RWPE1 (cell line): ENCODE measurements around the gene KIRREL3.

Experiments
- CTCF ChIA-PET: fragments of 350-600 bp; sonication (Branson Sonifier 250); formaldehyde crosslinking; extraction: SDS; loops from one replicate; lab custom pipeline; 2021; lab: Yijun Ruan, JAX
- POLR2A ChIA-PET: fragments of 400-600 bp; formaldehyde crosslinking; extraction: SDS; loops from one replicate; lab custom pipeline; 2020; ENCODE audit warnings: antibody characterized with exemption; ENCODE audit not compliant: low non-redundant PET; lab: Yijun Ruan, JAX
- DNase-seq: peaks from one replicate; pipeline ENCODE4 v3.0.0; 2012; ENCODE audit warnings: low spot score
- H3K27ac ChIP-seq: fragments of 450-650 bp; 2 replicates; pipeline ENCODE4 v1.5.1; 2017
- CTCF ChIP-seq: fragments of 450-650 bp; conservative IDR thresholded peaks from 2 replicates; pipeline ENCODE4 v1.5.1; 2017; ENCODE audit warnings: low read depth, mild to moderate bottlenecking

KIRREL3 gene

GRCh38 chr11:126645186-126645585 is 355.4 kb downstream of the KIRREL3 start:
- no peak for TF ChIP-seq CTCF
- ChIA-PET POLR2A (no interaction called here), CTCF (interaction anchor here (1.1 kb wide), 1 partner anchor 31 kb away, joined by 7 read pairs; no protein-coding TSS in a partner anchor)
- DNase-seq, result no peak
- H3K27ac ChIP-seq, result no peak overlapping the region

GRCh38 chr11:126640186-126640585 is 360.4 kb downstream of the KIRREL3 start:
- ChIA-PET POLR2A (no interaction called here), CTCF (no interaction called here)
- no peak for DNase-seq
- TF ChIP-seq CTCF, result no peak
- H3K27ac ChIP-seq, result no peak overlapping the region

- POLR2A ChIA-PET, result no interaction called here
- no peak overlapping the region for H3K27ac ChIP-seq
- no peak for DNase-seq
- CTCF ChIA-PET, result no interaction called here
- TF ChIP-seq CTCF, result no peak
These were observed 360.9 kb downstream of the KIRREL3 start for GRCh38 chr11:126639692-126640091.

GRCh38 chr11:126638648-126639047 is 361.9 kb downstream of the KIRREL3 start:
- CTCF ChIA-PET, result no interaction called here

GRCh38 chr11:126637795-126638175 is 362.8 kb downstream of the KIRREL3 start:
- no peak overlapping the region for H3K27ac ChIP-seq

More at GRCh38 chr11:126638648-126639047, 361.9 kb downstream of the KIRREL3 start:
- no peak for DNase-seq
- TF ChIP-seq CTCF, result no peak
- POLR2A ChIA-PET, result no interaction called here
- no peak overlapping the region for H3K27ac ChIP-seq

GRCh38 chr11:126636911-126637794 is 363.4 kb downstream of the KIRREL3 start:
- POLR2A ChIA-PET, result no interaction called here
- CTCF ChIA-PET, result interaction anchor here (0.6 kb wide), 1 partner anchor 86 kb away, joined by 4 read pairs; no protein-coding TSS in a partner anchor
- H3K27ac ChIP-seq, result no peak overlapping the region
- no peak for TF ChIP-seq CTCF
- DNase-seq, result peak; percentile 38

More at GRCh38 chr11:126637795-126638175, 362.8 kb downstream of the KIRREL3 start:
- no peak for DNase-seq
- CTCF ChIA-PET, result no interaction called here
- POLR2A ChIA-PET, result no interaction called here
- TF ChIP-seq CTCF, result no peak
